ENCODE data around the gene SLC9B1.

Gene SLC9B1

DNA sequence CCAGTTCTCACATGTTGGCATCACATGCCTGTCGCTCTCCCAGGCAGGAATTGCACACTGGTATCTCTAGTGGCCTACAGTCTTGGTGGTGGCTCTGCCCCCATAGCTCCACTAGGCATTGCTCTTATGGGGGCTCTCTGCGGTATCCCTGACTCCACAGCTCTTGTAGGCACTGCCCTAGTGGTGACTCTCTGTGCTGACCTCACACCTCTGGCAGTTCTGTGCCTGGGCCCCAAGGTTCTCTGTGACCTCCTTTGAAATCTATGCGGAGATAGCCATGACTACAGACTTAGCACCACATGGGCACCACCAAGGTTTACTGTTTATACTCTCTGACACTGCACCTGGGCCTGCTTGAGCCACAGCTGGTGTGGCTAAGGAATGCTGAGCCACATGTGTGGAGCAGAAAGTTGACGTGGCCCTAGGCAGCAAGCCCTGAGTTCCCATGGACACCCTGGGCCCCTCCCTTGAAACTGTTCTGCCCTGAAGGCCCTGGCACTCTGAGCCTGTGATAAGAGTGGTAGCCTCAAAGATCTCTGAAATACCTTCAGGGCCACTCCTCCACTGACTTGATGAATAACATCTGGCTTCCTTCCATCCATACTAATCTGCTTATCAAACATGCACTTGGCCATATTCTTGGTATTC lies 8.0 kb downstream of the SLC9B1 start:
- no peak overlapping the region for H3K4me3 ChIP-seq (ENCODE audit: low read length)
- TF ChIP-seq, protein P1, sequence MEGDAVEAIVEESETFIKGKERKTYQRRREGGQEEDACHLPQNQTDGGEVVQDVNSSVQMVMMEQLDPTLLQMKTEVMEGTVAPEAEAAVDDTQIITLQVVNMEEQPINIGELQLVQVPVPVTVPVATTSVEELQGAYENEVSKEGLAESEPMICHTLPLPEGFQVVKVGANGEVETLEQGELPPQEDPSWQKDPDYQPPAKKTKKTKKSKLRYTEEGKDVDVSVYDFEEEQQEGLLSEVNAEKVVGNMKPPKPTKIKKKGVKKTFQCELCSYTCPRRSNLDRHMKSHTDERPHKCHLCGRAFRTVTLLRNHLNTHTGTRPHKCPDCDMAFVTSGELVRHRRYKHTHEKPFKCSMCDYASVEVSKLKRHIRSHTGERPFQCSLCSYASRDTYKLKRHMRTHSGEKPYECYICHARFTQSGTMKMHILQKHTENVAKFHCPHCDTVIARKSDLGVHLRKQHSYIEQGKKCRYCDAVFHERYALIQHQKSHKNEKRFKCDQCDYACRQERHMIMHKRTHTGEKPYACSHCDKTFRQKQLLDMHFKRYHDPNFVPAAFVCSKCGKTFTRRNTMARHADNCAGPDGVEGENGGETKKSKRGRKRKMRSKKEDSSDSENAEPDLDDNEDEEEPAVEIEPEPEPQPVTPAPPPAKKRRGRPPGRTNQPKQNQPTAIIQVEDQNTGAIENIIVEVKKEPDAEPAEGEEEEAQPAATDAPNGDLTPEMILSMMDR (IDR thresholded peaks at IDR 0.05; ENCODE audit: low read depth, low read length) = no peak
- no peak for TF ChIP-seq EZH2phosphoT487 (IDR thresholded peaks at IDR 0.05; ENCODE audit: low read depth)
- no peak overlapping the region for H3K27ac ChIP-seq (ENCODE audit: low read length)
- no peaks in the 10 kb centered on the region for H3K4me1 ChIP-seq (ENCODE audit: low read length)
- H3K27me3 ChIP-seq (ENCODE audit: low read depth, low read length) = no peaks in the 10 kb centered on the region
- no peaks in the 10 kb centered on the region for H4K20me1 ChIP-seq (ENCODE audit: insufficient read depth, low read length)
- no peaks in the 10 kb centered on the region for H3K79me2 ChIP-seq (ENCODE audit: low read length)
- no peak overlapping the region for H3K4me2 ChIP-seq (ENCODE audit: low read length)
- H2AFZ ChIP-seq (ENCODE audit: low read depth, low read length) = no peak overlapping the region
- no peaks in the 10 kb centered on the region for H3K36me3 ChIP-seq (replicated peaks; ENCODE audit: low read depth, low read length)
- H3K9ac ChIP-seq (ENCODE audit: low read length) = no peak overlapping the region
- no peaks in the 10 kb centered on the region for H3K9me3 ChIP-seq (ENCODE audit: insufficient read depth, low read length)

DNA sequence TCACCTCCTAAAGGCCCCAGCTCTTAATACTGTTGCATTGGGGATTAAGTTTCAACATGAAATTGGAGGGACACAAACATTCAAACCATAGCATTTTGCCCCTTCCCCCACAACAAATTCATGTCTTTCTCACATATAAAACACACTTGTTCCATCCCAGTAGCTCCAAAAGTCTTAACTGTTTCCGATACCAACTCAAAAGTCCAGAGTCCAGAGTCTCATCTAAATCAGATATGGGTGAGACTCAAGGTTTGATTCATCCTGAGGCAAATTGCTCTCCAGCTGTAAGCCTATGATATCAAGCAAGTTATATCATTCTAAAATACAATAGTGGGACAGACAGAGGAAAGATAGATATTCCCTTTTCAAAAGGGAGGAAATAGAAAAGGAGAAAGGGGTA lies 8.7 kb downstream of the SLC9B1 start:
- Histone ChIP-seq H3K4me2 (ENCODE audit: low read length) (no peak overlapping the region), H3K79me2 (ENCODE audit: low read length) (no peaks in the 10 kb centered on the region), H3K9ac (ENCODE audit: low read length) (no peak overlapping the region), H2AFZ (ENCODE audit: low read depth, low read length) (no peak overlapping the region), H3K27ac (ENCODE audit: low read length) (no peak overlapping the region), H3K4me1 (ENCODE audit: low read length) (no peaks in the 10 kb centered on the region), H3K4me3 (ENCODE audit: low read length) (no peak overlapping the region), H3K36me3 (replicated peaks; ENCODE audit: low read depth, low read length) (no peaks in the 10 kb centered on the region), H4K20me1 (ENCODE audit: insufficient read depth, low read length) (no peaks in the 10 kb centered on the region), H3K9me3 (ENCODE audit: insufficient read depth, low read length) (no peaks in the 10 kb centered on the region), H3K27me3 (ENCODE audit: low read depth, low read length) (no peaks in the 10 kb centered on the region)
- no peak for TF ChIP-seq EZH2phosphoT487 (IDR thresholded peaks at IDR 0.05; ENCODE audit: low read depth)
- TF ChIP-seq, protein P1 (IDR thresholded peaks at IDR 0.05; ENCODE audit: low read depth, low read length) = no peak

DNA sequence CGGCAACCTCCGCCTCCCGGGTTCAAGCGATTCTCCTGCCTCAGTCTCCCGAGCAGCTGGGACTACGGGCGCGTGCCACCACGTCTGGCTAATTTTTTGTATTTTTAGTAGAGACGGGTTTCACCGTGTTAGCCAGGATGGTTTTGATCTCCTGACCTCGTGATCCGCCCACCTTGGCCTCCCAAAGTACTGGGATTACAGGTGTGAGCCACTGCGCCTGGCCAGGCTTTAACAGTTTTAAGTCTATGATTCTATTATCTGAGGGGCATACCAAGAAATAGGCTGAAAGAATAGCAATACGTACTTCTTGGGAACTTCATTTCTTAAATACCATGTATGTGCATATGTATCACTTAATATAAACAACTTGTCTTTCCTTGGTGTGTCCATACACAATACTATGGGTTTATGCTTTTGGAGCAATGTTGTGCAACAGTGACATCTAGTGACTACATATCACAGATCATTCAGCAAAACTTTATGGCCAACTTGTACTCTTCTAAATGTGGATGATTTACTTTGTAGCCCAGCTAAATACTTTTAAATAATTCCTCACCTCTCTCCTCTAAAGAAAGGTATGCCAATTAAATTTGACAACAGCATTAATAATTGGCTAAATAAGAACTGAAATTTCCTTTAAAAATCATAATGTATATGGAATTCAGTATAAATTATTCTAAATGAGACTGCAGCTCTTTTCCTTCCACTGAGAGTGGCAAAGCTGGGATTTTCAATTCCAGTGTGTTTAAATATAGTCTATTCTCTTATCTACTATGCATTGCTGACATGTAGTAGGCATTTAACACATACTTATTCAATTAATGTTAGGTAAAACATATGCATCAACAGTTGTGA lies 10.4 kb downstream of the SLC9B1 start:
- no peaks in the 10 kb centered on the region for H3K27me3 ChIP-seq (ENCODE audit: low read depth, low read length)
- no peak overlapping the region for H2AFZ ChIP-seq (ENCODE audit: low read depth, low read length)
- no peaks in the 10 kb centered on the region for H3K4me1 ChIP-seq (ENCODE audit: low read length)
- no peak overlapping the region for H3K4me2 ChIP-seq (ENCODE audit: low read length)
- no peaks in the 10 kb centered on the region for H3K79me2 ChIP-seq (ENCODE audit: low read length)
- no peaks in the 10 kb centered on the region for H3K9me3 ChIP-seq (ENCODE audit: insufficient read depth, low read length)
- no peak overlapping the region for H3K27ac ChIP-seq (ENCODE audit: low read length)
- H3K36me3 ChIP-seq (replicated peaks; ENCODE audit: low read depth, low read length) = no peaks in the 10 kb centered on the region
- no peak overlapping the region for H3K4me3 ChIP-seq (ENCODE audit: low read length)
- no peak overlapping the region for H3K9ac ChIP-seq (ENCODE audit: low read length)
- H4K20me1 ChIP-seq (ENCODE audit: insufficient read depth, low read length) = no peaks in the 10 kb centered on the region
- TF ChIP-seq, protein P1 (IDR thresholded peaks at IDR 0.05; ENCODE audit: low read depth, low read length) = peak; percentile 89
- no peak for TF ChIP-seq EZH2phosphoT487 (IDR thresholded peaks at IDR 0.05; ENCODE audit: low read depth)

DNA sequence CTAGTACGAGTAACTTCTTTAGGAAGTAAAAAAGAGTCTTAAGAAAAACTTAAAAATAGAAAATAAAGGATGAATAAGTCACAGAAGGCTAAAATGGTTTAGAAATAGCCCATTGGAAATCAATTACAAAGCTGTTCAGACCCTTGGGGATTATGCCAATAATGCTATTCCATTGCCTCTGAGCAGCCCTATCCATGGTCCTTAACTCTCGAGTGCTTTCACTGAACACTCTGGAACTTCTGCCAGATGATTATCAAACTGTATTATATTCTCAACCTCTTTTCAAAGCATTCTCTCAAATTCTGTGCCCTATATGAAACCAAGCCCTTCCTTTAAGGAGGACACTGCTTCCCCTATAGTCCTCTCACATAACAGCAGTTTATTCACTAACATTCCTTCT lies 17.0 kb downstream of the SLC9B1 start:
- Histone ChIP-seq H3K4me3 (ENCODE audit: low read length) (no peak overlapping the region), H3K36me3 (replicated peaks; ENCODE audit: low read depth, low read length) (no peaks in the 10 kb centered on the region), H3K9me3 (ENCODE audit: insufficient read depth, low read length) (no peaks in the 10 kb centered on the region), H2AFZ (ENCODE audit: low read depth, low read length) (no peak overlapping the region), H3K4me1 (ENCODE audit: low read length) (no peaks in the 10 kb centered on the region), H3K9ac (ENCODE audit: low read length) (no peak overlapping the region), H3K79me2 (ENCODE audit: low read length) (no peaks in the 10 kb centered on the region), H3K27ac (ENCODE audit: low read length) (no peak overlapping the region), H3K27me3 (ENCODE audit: low read depth, low read length) (no peaks in the 10 kb centered on the region), H4K20me1 (ENCODE audit: insufficient read depth, low read length) (no peaks in the 10 kb centered on the region), H3K4me2 (ENCODE audit: low read length) (no peak overlapping the region)
- TF ChIP-seq EZH2phosphoT487 (IDR thresholded peaks at IDR 0.05; ENCODE audit: low read depth) = no peak
- TF ChIP-seq, protein P1 (IDR thresholded peaks at IDR 0.05; ENCODE audit: low read depth, low read length) = no peak
